ENCODE data around the gene DXO. TPM values are rescaled to one million over a fixed set of nuclear protein-coding genes. Genes with fewer than 3 reads are reported as not detected.

The DXO gene
- total and polyA plus RNA-seq, 2 donors (not counting 1 experiment from before 2014, with no cell fraction given) = 36.1 to 150 TPM

DNA sequence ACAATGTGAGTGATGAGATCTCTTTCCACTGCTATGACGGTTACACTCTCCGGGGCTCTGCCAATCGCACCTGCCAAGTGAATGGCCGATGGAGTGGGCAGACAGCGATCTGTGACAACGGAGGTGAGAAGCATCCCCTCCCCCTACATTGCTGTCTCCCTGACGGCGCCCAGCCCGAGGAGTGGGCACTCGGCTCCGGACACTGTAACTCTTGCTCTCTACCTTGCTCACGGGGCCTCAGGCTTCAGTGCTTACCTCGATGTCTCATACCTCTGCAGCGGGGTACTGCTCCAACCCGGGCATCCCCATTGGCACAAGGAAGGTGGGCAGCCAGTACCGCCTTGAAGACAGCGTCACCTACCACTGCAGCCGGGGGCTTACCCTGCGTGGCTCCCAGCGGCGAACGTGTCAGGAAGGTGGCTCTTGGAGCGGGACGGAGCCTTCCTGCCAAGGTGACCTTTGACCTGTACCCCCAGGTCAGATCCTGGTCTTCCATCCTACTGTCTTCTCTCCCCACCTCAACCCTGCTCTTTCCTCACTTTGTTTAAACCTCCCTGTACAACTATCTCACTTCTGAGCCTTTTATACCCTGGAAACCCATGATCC lies 24.8 kb downstream of the DXO start:
- Histone ChIP-seq H3K27me3 (replicated peaks in 1 of 4; ENCODE audit: control extremely low read depth in 1 of 4, control insufficient read depth in 3 of 4, insufficient read depth in 4 of 4, low read length in 3 of 4) (peaks cover 0 to 26% (median 5%) of the 10 kb centered on the region in 4 experiments), H4K20me1 (ENCODE audit: control insufficient read depth, insufficient read depth, low read length, poor library complexity, severe bottlenecking) (no peaks in the 10 kb centered on the region), H3K27ac (ENCODE audit: low read length in 2 of 2) (no peak overlapping the region), H3K4me1 (ENCODE audit: control insufficient read depth in 2 of 2, insufficient read depth in 2 of 2, low read length in 2 of 2) (no peaks in the 10 kb centered on the region), H2AFZ (ENCODE audit: insufficient read depth, low read depth, low read length, poor library complexity, severe bottlenecking) (no peak overlapping the region), H3K79me2 (ENCODE audit: control insufficient read depth, insufficient read depth, low read length) (no peaks in the 10 kb centered on the region), H3K36me3 (replicated peaks in 1 of 2; ENCODE audit: control extremely low read depth in 1 of 2, control insufficient read depth in 1 of 2, extremely low read depth in 1 of 2, insufficient read depth in 2 of 2, low read length in 1 of 2) (peaks cover 0 to 12% of the 10 kb centered on the region in 2 experiments), H3K4me3 (ENCODE audit: control extremely low read depth in 1 of 5, extremely low read depth in 1 of 5, insufficient read depth in 1 of 5, low read depth in 2 of 5, low read length in 4 of 5) (no peak overlapping the region), H3K4me2 (replicated peaks; ENCODE audit: low read depth, low read length, poor library complexity, severe bottlenecking) (no peak overlapping the region), H3K9ac (ENCODE audit: low read length) (no peak overlapping the region), H3K9me3 (ENCODE audit: control extremely low read depth in 1 of 3, control insufficient read depth in 2 of 3, insufficient read depth in 1 of 3, low read length in 2 of 3) (no peaks in the 10 kb centered on the region)
- ATAC-seq (ENCODE audit: low read depth) (no peak), DNase-seq (no peak)
- 92% methylated on average over 22 of the region's 24 CpGs for WGBS (ENCODE audit: insufficient coverage)
- TF ChIP-seq EZH2 (IDR thresholded peaks at IDR 0.05; ENCODE audit: borderline replicate concordance, insufficient read depth, low read depth, low read length, poor library complexity, severe bottlenecking) (no peak), CTCF (IDR thresholded peaks at IDR 0.05) (no peak)
- Mint-ChIP-seq H3K27me3 (peaks cover 17% of the 10 kb centered on the region), H3K9me3 (ENCODE audit: insufficient read depth) (no peaks in the 10 kb centered on the region), H3K4me1 (no peaks in the 10 kb centered on the region), H3K27ac (no peak overlapping the region), H3K4me3 (no peak overlapping the region)
- ChIA-PET POLR2A (no interaction called here), CTCF (no interaction called here)
- intact Hi-C loops (cut with micrococcal nuclease) = no loop called here

- H3K4me1 ChIP-seq (ENCODE audit: control insufficient read depth in 2 of 2, insufficient read depth in 2 of 2, low read length in 2 of 2) = no peaks in the 10 kb centered on the region
- POLR2A ChIA-PET = no interaction called here
- no peak overlapping the region for H3K27ac ChIP-seq (ENCODE audit: low read length in 2 of 2)
- CTCF ChIA-PET = no interaction called here
- H2AFZ ChIP-seq (ENCODE audit: insufficient read depth, low read depth, low read length, poor library complexity, severe bottlenecking) = no peak overlapping the region
- peaks cover 18% of the 10 kb centered on the region for H3K27me3 Mint-ChIP-seq
- TF ChIP-seq EZH2 (IDR thresholded peaks at IDR 0.05; ENCODE audit: borderline replicate concordance, insufficient read depth, low read depth, low read length, poor library complexity, severe bottlenecking) (no peak), CTCF (IDR thresholded peaks at IDR 0.05) (no peak)
- no peaks in the 10 kb centered on the region for H4K20me1 ChIP-seq (ENCODE audit: control insufficient read depth, insufficient read depth, low read length, poor library complexity, severe bottlenecking)
- intact Hi-C loops (cut with micrococcal nuclease) = no loop called here
- no peaks in the 10 kb centered on the region for H3K79me2 ChIP-seq (ENCODE audit: control insufficient read depth, insufficient read depth, low read length)
- WGBS (ENCODE audit: insufficient coverage) = 86% methylated on average over 7 of the region's 11 CpGs
- no peak overlapping the region for H3K4me3 Mint-ChIP-seq
- ATAC-seq (ENCODE audit: low read depth) (no peak), DNase-seq (no peak)
- H3K27me3 ChIP-seq (replicated peaks in 1 of 4; ENCODE audit: control extremely low read depth in 1 of 4, control insufficient read depth in 3 of 4, insufficient read depth in 4 of 4, low read length in 3 of 4) = peaks cover 0 to 26% (median 5%) of the 10 kb centered on the region in 4 experiments
- no peak overlapping the region for H3K27ac Mint-ChIP-seq
- peaks cover 0 to 5% of the 10 kb centered on the region in 2 experiments for H3K36me3 ChIP-seq (replicated peaks in 1 of 2; ENCODE audit: control extremely low read depth in 1 of 2, control insufficient read depth in 1 of 2, extremely low read depth in 1 of 2, insufficient read depth in 2 of 2, low read length in 1 of 2)
- no peaks in the 10 kb centered on the region for H3K4me1 Mint-ChIP-seq
- no peaks in the 10 kb centered on the region for H3K9me3 Mint-ChIP-seq (ENCODE audit: insufficient read depth)
- H3K4me2 ChIP-seq (replicated peaks; ENCODE audit: low read depth, low read length, poor library complexity, severe bottlenecking) = no peak overlapping the region
- no peak overlapping the region for H3K9ac ChIP-seq (ENCODE audit: low read length)
- H3K4me3 ChIP-seq (ENCODE audit: control extremely low read depth in 1 of 5, extremely low read depth in 1 of 5, insufficient read depth in 1 of 5, low read depth in 2 of 5, low read length in 4 of 5) = no peak overlapping the region
- H3K9me3 ChIP-seq (ENCODE audit: control extremely low read depth in 1 of 3, control insufficient read depth in 2 of 3, insufficient read depth in 1 of 3, low read length in 2 of 3) = no peaks in the 10 kb centered on the region
Measured at GRCh38 chr6:31946370-31946885, 25.5 kb downstream of the DXO start.

Measured in B cell (primary cell).